CD4-positive, alpha-beta memory T cell (primary cell): Measurements from ENCODE around the gene CCDC24. TPM values are rescaled to one million over a fixed set of nuclear protein-coding genes. Genes with fewer than 3 reads are reported as not detected.

Experiments
- CTCF ChIA-PET: fragments of 350-600 bp; sonication (Branson Sonifier 250); formaldehyde crosslinking; loops from one replicate; lab custom pipeline; 2021; ENCODE audit warnings: inconsistent platforms; ENCODE audit not compliant: partially characterized antibody; lab: Charles Lee
- POLR2A ChIA-PET: fragments of 350-600 bp; sonication (Branson Sonifier 250); formaldehyde crosslinking; loops from one replicate; lab custom pipeline; 2021; ENCODE audit not compliant: partially characterized antibody; lab: Charles Lee
- DNase-seq, 5 donors: peaks; one replicate each; pipeline versions ENCODE4 v3.0.0 to v3.0.0-alpha.2; 2020 to 2022; ENCODE audit warnings: mixed read lengths in 1 of 5
- H3K27ac ChIP-seq: one replicate; pipeline ENCODE4 v1.7.0; 2013; ENCODE audit warnings: low read depth, low read length
- H3K27me3 ChIP-seq: 2 replicates; pipeline ENCODE4 v1.7.0; 2013; ENCODE audit warnings: mild to moderate bottlenecking, low read length, moderate library complexity; ENCODE audit not compliant: insufficient read depth
- H3K36me3 ChIP-seq: 2 replicates; pipeline ENCODE4 v1.7.0; 2013; ENCODE audit warnings: mild to moderate bottlenecking, low read length, moderate library complexity; ENCODE audit not compliant: insufficient read depth
- H3K4me1 ChIP-seq: 2 replicates; pipeline ENCODE4 v1.7.0; 2013; ENCODE audit warnings: mild to moderate bottlenecking, low read length, moderate library complexity; ENCODE audit not compliant: insufficient read depth
- H3K4me3 ChIP-seq, 2 donors: one replicate each; pipeline ENCODE4 v1.7.0; 2013; ENCODE audit warnings: low read length in 2 of 2, mild to moderate bottlenecking in 1 of 2
- H3K9me3 ChIP-seq, 2 donors: one replicate each; pipeline ENCODE4 v1.7.0; 2013; ENCODE audit warnings: low read length in 2 of 2, control low read depth in 1 of 2; ENCODE audit not compliant: control insufficient read depth in 1 of 2
- H3K27ac Mint-ChIP-seq, 7 donors: one replicate each; pipeline ENCODE4 v1.8.0; 2020 to 2021; ENCODE audit warnings: mixed read lengths in 7 of 7, mild to moderate bottlenecking in 6 of 7, inconsistent platforms in 3 of 7, moderate library complexity in 3 of 7
- H3K27me3 Mint-ChIP-seq, 2 donors: one replicate each; pipeline ENCODE4 v1.8.0; 2020 to 2021; ENCODE audit warnings: mixed read lengths in 2 of 2
- H3K36me3 Mint-ChIP-seq, 2 donors: one replicate each; pipeline ENCODE4 v1.8.0; 2020 to 2021; ENCODE audit warnings: mixed read lengths in 2 of 2, inconsistent platforms in 1 of 2, mild to moderate bottlenecking in 1 of 2
- H3K4me1 Mint-ChIP-seq, 4 donors: one replicate each; pipeline ENCODE4 v1.8.0; 2020 to 2021; ENCODE audit warnings: mixed read lengths in 4 of 4, mild to moderate bottlenecking in 1 of 4
- H3K4me3 Mint-ChIP-seq, 8 donors: one replicate each; pipeline ENCODE4 v1.8.0; 2020 to 2021; ENCODE audit warnings: mixed read lengths in 8 of 8, mild to moderate bottlenecking in 7 of 8, moderate library complexity in 6 of 8, inconsistent platforms in 3 of 8
- H3K9me3 Mint-ChIP-seq, 8 donors: one replicate each; pipeline ENCODE4 v1.8.0; 2020 to 2021; ENCODE audit warnings: mixed read lengths in 8 of 8, mild to moderate bottlenecking in 5 of 8, inconsistent platforms in 3 of 8, moderate library complexity in 1 of 8
- intact Hi-C: fragments of 100-400 bp; cut with micrococcal nuclease; formaldehyde crosslinking; loops from one replicate; pipeline ENCODE4 v1.15.1; 2023
- polyA plus RNA-seq, 2 donors: library from polyadenylated mRNA; unstranded; fragments of 300-500 nt; fragmentation: Illumina TruSeq; gene quantifications; one replicate each; pipeline ENCODE4 v1.2.3, GENCODE V29; 2021
- total RNA-seq, 2 experiments: library from RNA; stranded (reverse); gene quantifications; one replicate each; pipeline ENCODE4 v1.2.3, GENCODE V29; 2021

Gene CCDC24
- 1 to 10 TPM; 1.5 to 1.9 TPM for total RNA-seq
- 1 to 10 TPM; 1.1 to 1.4 TPM for polyA plus RNA-seq

DNA sequence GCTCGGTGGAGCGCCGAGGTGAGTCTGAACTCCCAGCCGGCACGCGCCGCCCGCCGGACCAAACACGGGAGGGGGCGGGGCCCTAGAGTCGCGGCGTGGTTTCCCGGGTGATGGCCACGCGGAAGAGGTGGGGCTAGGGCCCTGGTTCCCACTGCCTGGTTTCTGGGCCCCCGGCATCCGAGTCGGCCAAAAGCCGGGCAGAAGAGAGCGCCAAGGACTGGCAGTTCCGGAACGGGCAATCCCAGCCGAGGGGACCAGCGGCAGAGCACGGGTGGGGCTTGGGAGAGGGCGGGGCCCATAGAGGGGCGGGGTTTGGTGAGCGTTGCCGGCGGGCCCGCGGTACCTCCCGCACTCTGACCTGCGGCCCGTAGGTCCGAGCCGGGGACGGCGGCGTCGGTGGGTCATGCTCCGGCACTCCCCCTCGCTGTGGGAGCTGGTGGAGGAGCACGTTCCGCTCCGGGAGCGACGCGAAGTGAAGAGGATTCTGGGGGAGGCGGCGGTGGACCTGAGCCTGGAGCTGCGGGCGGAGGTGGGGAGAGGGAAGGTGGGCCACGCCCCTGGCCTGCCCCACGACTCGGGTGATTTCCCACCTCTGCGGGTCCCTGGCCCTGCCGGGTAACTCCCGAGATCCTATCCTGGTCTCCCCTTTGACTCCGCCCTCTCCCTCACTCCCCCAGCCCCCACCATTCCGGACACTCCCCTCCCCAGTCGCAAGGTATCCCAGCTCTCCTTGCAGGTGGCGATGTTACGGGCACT lies at the start of gene CCDC24:
CCDC24 (plus strand) TSS at position 124 of the 756 bp plus-strand sequence; CDS start at position 404, 280 bp downstream.
- intact Hi-C loops = loop anchor here (1.0 kb wide), 3 partner anchors 16 to 45 kb away; partner anchors contain the start of gene IPO13
- H3K27me3 Mint-ChIP-seq = no peaks in the 10 kb centered on the region
- H3K27ac ChIP-seq = peak within 1 kb of the TSS; percentile 70
- no peaks in the 10 kb centered on the region for H3K9me3 ChIP-seq
- CTCF ChIA-PET = interaction anchor here (1.0 to 1.5 kb wide), 4 partner anchors 13 to 57 kb away, joined by 4 to 5 read pairs (median 4); no protein-coding TSS in a partner anchor
- H3K4me1 ChIP-seq = peaks cover 14% of the 10 kb centered on the region
- POLR2A ChIA-PET = interaction anchor here (1.0 to 2.6 kb wide), 4 partner anchors 17 to 45 kb away, joined by 5 to 15 read pairs (median 6); partner anchors contain the start of genes ATP6V0B, DPH2 and IPO13
- H3K4me3 ChIP-seq = peak within 1 kb of the TSS; percentile 46 to 74
- peak within 1 kb of the TSS; percentile 71 to 95 (median 93) for H3K27ac Mint-ChIP-seq
- peaks cover 0 to 2% (median 0%) of the 10 kb centered on the region in 8 donors for H3K9me3 Mint-ChIP-seq
- peaks cover 0 to 4% of the 10 kb centered on the region in 2 donors for H3K36me3 Mint-ChIP-seq
- no peaks in the 10 kb centered on the region for H3K36me3 ChIP-seq
- peaks cover 5 to 21% (median 14%) of the 10 kb centered on the region in 4 donors for H3K4me1 Mint-ChIP-seq
- no peaks in the 10 kb centered on the region for H3K27me3 ChIP-seq
- H3K4me3 Mint-ChIP-seq = peak within 1 kb of the TSS; percentile 92 to 98 (median 94)
- peak; percentile 62 to 81 (median 69) for DNase-seq

DNA sequence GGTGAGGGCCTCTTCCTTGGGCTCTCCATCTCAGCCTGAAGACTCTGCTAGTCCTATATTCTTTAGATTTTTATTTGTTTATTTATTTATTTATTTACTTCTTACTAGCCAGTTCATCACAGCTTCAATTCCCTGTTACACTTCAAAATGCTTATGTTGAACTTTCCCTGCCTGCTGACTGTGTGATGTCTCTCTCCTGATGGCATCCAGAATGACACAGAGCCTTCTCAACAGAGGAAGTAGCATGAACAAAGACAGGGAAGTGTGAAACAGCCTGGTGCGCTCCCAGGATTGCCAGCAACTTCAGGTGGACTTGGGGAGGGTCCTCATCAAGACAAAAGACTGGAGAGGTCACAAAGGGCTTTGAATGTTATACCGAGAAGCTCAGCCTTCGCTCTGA lies 49.0 kb upstream of the CCDC24 start:
- intact Hi-C loops = no loop called here
- DNase-seq = no peak
- no peaks in the 10 kb centered on the region for H3K36me3 ChIP-seq
- Mint-ChIP-seq H3K27ac (peak overlapping the region in 1 of 7 donors; percentile 9), H3K4me3 (no peak overlapping the region), H3K4me1 (peaks cover 15 to 40% (median 24%) of the 10 kb centered on the region in 4 donors), H3K27me3 (no peaks in the 10 kb centered on the region), H3K36me3 (peaks cover 2 to 7% of the 10 kb centered on the region in 2 donors), H3K9me3 (no peaks in the 10 kb centered on the region)
- ChIA-PET CTCF (interaction anchor here (1.1 to 7.5 kb wide), 2 partner anchors 8 to 29 kb away, joined by 3 to 83 read pairs; partner anchors contain the start of gene ARTN), POLR2A (interaction anchor here (1.2 kb wide), 1 partner anchor 8 kb away, joined by 4 read pairs; the partner anchor contains the start of gene ARTN)
- no peak overlapping the region for H3K27ac ChIP-seq
- peaks cover 17% of the 10 kb centered on the region for H3K4me1 ChIP-seq
- H3K9me3 ChIP-seq = no peaks in the 10 kb centered on the region
- no peak overlapping the region for H3K4me3 ChIP-seq
- H3K27me3 ChIP-seq = no peaks in the 10 kb centered on the region

DNA sequence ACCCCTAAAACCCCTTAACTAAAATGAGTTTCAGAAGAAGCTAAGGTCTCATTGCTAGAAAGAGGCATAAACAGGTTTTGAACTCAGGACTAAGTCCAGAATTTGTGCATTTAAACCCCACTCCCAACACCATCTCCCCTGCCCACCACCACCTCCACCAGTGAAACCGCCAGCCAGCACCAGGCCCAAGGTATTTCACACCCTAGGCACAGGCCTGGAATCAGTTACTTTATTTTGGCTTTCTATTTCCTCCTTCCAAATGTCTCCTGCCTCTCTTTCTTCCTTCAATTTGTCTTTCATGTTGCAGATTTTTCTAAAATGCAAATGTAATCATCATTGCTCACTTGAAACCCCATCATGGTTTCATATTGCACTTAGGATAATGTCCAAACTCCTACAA lies 46.5 kb upstream of the CCDC24 start:
- Histone ChIP-seq H3K36me3 (no peaks in the 10 kb centered on the region), H3K27me3 (no peaks in the 10 kb centered on the region), H3K9me3 (no peaks in the 10 kb centered on the region), H3K4me1 (peaks cover 29% of the 10 kb centered on the region), H3K27ac (no peak overlapping the region), H3K4me3 (no peak overlapping the region)
- Mint-ChIP-seq H3K27ac (peak overlapping the region in 5 of 7 donors; percentile 54 to 90 (median 74)), H3K4me3 (peak overlapping the region in 6 of 8 donors; percentile 22 to 68 (median 29)), H3K36me3 (peaks cover under 1 to 6% of the 10 kb centered on the region in 2 donors), H3K9me3 (no peaks in the 10 kb centered on the region), H3K27me3 (no peaks in the 10 kb centered on the region), H3K4me1 (peaks cover 21 to 55% (median 35%) of the 10 kb centered on the region in 4 donors)
- intact Hi-C loops = loop anchor here (5.0 kb wide), 2 partner anchors 293 to 418 kb away; partner anchors contain the start of gene KDM4A
- CTCF ChIA-PET = interaction anchor here (1.1 to 7.5 kb wide), 5 partner anchors 11 to 90 kb away, joined by 3 to 83 read pairs (median 5); partner anchors contain the start of genes ARTN and CCDC24
- no peak for DNase-seq
- POLR2A ChIA-PET = no interaction called here

DNA sequence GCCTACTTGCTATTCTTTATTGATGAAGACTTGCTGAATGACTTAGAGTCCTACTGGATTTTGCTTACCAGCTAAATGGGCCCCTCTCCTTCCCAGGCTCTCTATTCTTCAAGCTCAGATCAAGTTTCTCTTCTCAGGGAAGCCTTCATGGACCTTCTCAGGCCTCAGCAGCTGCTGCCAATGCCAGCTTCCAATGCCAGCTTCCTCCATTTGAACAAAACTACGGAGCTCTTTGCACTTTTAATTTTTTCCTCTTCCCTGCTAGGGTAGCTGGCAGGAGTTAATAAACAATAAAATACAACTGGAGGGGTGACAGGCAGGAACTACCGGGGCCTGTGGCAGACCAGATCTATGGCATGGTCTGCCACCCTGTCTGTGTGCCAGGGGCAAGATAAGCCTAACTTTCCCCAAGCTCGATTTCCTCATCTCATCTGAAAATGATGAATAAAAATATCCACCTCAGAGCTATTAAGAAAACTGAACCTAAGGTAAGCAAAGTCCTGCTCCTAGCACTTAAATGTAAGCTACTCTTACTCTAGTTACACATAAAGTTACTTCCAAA lies 45.6 kb upstream of the CCDC24 start:
- Histone ChIP-seq H3K27ac (peak overlapping the region; percentile 93), H3K4me1 (peaks cover 29% of the 10 kb centered on the region), H3K9me3 (no peaks in the 10 kb centered on the region), H3K27me3 (no peaks in the 10 kb centered on the region), H3K4me3 (peak overlapping the region; percentile 87 to 93), H3K36me3 (no peaks in the 10 kb centered on the region)
- Mint-ChIP-seq H3K9me3 (no peaks in the 10 kb centered on the region), H3K36me3 (peaks cover 9 to 10% of the 10 kb centered on the region in 2 donors), H3K4me1 (peaks cover 26 to 64% (median 40%) of the 10 kb centered on the region in 4 donors), H3K27ac (peak overlapping the region; percentile 88 to 97 (median 95)), H3K27me3 (no peaks in the 10 kb centered on the region), H3K4me3 (peak overlapping the region; percentile 91 to 95 (median 93))
- intact Hi-C loops = loop anchor here (1.0 to 5.0 kb wide), 9 partner anchors 24 to 418 kb away; partner anchors contain the start of genes ATP6V0B, CCDC24, DMAP1 and KDM4A
- DNase-seq = no peak
- CTCF ChIA-PET = interaction anchor here (0.7 to 7.5 kb wide), 12 partner anchors 12 to 183 kb away, joined by 3 to 83 read pairs (median 4); partner anchors contain the start of genes ARTN, ATP6V0B and CCDC24
- POLR2A ChIA-PET = interaction anchor here (0.9 to 4.1 kb wide), 6 partner anchors 11 to 239 kb away, joined by 3 to 44 read pairs (median 6); partner anchors contain the start of genes ATP6V0B, CCDC24, DPH2 and ST3GAL3

DNA sequence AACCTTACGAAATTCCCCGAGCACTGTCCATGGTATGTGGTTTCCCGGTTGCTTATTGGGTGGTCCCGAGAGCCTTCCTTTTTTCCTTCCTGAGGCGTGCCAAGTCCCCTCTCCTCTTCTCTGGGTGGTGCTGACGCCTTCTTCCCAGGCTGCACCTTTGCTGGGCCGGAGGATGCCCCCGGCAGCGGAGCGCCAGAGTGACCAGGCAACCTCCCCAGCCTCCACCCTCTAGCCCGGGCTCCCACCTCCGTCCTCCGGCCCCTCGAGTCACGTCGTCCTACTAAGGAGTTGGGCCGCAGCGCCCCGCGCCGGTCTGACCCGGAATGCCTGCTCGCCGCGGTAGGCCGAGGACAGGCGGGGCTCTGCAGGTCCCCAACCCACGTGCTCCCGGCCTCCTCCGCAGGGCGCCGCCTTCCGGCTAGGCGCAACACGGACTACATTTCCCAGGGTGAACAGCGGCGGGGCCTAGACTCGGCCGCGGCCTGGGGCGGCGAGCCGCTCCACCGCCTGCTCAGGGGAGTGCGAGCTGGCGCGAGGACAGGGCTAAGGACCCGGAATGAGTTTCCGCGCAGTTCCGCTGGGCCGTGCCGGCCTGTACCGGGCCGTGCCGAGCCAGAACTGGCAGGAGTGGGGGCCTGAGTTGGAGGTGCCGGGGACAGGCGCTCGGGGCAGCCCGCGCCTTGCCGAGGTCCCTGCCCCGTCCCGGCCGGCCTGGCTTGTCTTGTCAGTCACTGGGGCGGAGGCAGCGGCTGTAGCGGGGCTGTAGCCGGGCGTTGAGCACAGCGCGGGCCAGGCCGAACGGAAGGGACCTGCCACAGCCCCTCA lies 45.0 kb upstream of the CCDC24 start, which contains the start of gene IPO13:
IPO13 (plus strand) TSS at position 715 of the 825 bp plus-strand sequence. CDS start 651 bp downstream, outside the sequence.
- H3K4me1 Mint-ChIP-seq = peaks cover 29 to 71% (median 44%) of the 10 kb centered on the region in 4 donors
- Histone ChIP-seq H3K27ac (peak within 1 kb of the TSS; percentile 93), H3K27me3 (no peaks in the 10 kb centered on the region), H3K4me3 (peak within 1 kb of the TSS; percentile 87 to 93), H3K4me1 (peaks cover 29% of the 10 kb centered on the region), H3K9me3 (no peaks in the 10 kb centered on the region), H3K36me3 (no peaks in the 10 kb centered on the region)
- no peaks in the 10 kb centered on the region for H3K27me3 Mint-ChIP-seq
- H3K9me3 Mint-ChIP-seq = no peaks in the 10 kb centered on the region
- peaks cover 10 to 14% of the 10 kb centered on the region in 2 donors for H3K36me3 Mint-ChIP-seq
- H3K4me3 Mint-ChIP-seq = peak within 1 kb of the TSS; percentile 91 to 95 (median 93)
- DNase-seq = peak; percentile 94 to 99 (median 96)
- intact Hi-C loops = loop anchor here (1.0 to 5.0 kb wide), 9 partner anchors 23 to 419 kb away; partner anchors contain the start of genes ATP6V0B, CCDC24, DMAP1 and KDM4A
- ChIA-PET POLR2A (interaction anchor here (0.9 to 4.1 kb wide), 12 partner anchors 12 to 588 kb away, joined by 3 to 44 read pairs (median 4); partner anchors contain the start of genes ARTN, ATP6V0B, CCDC24 and CDC20), CTCF (interaction anchor here (0.7 to 7.5 kb wide), 17 partner anchors 12 to 183 kb away, joined by 3 to 83 read pairs (median 4); partner anchors contain the start of genes ARTN, ATP6V0B, CCDC24 and DPH2)
- peak within 1 kb of the TSS; percentile 90 to 97 (median 96) for H3K27ac Mint-ChIP-seq
